ENCODE data around the gene NPEPL1. TPM values are rescaled to one million over a fixed set of nuclear protein-coding genes. Genes with fewer than 3 reads are reported as not detected.

Gene NPEPL1
- total and polyA plus RNA-seq, 2 of the 8 experiments (the other 6 are each of a cell fraction or from before 2014, with no cell fraction given) = 12.4 to 26.8 TPM

DNA sequence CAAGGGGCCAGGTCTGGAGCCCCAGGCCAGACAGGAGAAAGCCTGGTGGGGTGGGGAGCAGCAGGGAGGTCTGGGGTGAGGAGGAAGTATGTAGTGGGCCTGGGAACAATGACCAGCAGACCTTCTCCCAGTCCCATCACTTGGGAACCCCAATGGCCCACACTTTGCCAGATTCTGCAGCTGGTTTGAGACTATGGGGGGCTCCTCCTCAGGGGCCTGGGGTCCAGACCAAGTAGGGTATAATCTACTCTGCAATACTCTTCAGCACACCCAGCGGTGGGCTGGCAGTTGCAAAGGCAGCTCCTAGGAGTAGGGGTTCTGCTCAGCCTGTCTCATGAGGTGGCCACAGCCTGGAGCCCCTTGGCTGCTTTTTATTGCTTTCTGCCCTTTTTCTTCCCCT lies 52.8 kb downstream of the NPEPL1 start:
- H3K23me2 ChIP-seq (ENCODE audit: low read depth, low read length) = peaks cover 8% of the 10 kb centered on the region; the same call in 1 of the 2 replicates
- no peak overlapping the region for H3K9ac ChIP-seq (replicated peaks in 1 of 4; ENCODE audit: extremely low read depth in 1 of 4, low read depth in 3 of 4, low read length in 3 of 4)
- H3K79me1 ChIP-seq (ENCODE audit: low read depth, low read length) = no peaks in the 10 kb centered on the region
- H3K79me2 ChIP-seq (ENCODE audit: control insufficient read depth in 1 of 2, insufficient read depth in 2 of 2, low read length in 2 of 2) = no peaks in the 10 kb centered on the region
- no peak for DNase-seq (ENCODE audit: low read depth in 1 of 2, low spot score in 2 of 2)
- no peak for FAIRE-seq
- H4K20me1 ChIP-seq (replicated peaks in 1 of 2; ENCODE audit: control insufficient read depth in 1 of 2, insufficient read depth in 2 of 2, low read length in 2 of 2) = peaks cover 0 to 2% of the 10 kb centered on the region in 2 experiments
- peak overlapping the region; percentile 26 for H4K91ac ChIP-seq (replicated peaks; ENCODE audit: insufficient read length, low read length)
- H3K4ac ChIP-seq (replicated peaks; ENCODE audit: insufficient read length, low read depth, low read length) = no peak overlapping the region
- no peak overlapping the region for H2BK15ac ChIP-seq (ENCODE audit: low read length)
- WGBS, 2 experiments (ENCODE audit: extremely low coverage in 1 of 2, insufficient coverage in 1 of 2, insufficient read length in 1 of 2, insufficient replicate concordance in 2 of 2, low coverage in 1 of 2, low lambda C conversion rate in 2 of 2, missing lambda C conversion rate in 1 of 2) = 88% methylated on average over 1 of the region's 1 CpG; no CpG with 5 or more reads in 1 of the 2 experiments
- H4K5ac ChIP-seq (ENCODE audit: insufficient read length, low read depth, low read length) = no peak overlapping the region
- H2BK12ac ChIP-seq (ENCODE audit: low read depth, low read length) = no peak overlapping the region
- H3K56ac ChIP-seq (replicated peaks; ENCODE audit: insufficient read length, low read depth, low read length) = no peak overlapping the region
- no peak overlapping the region for H2BK120ac ChIP-seq (replicated peaks; ENCODE audit: low read depth, low read length)
- H3K4me3 ChIP-seq (ENCODE audit: extremely low read depth in 1 of 4, insufficient read depth in 2 of 4, low read depth in 3 of 4, low read length in 4 of 4) = no peak overlapping the region
- no peaks in the 10 kb centered on the region for H3K9me3 ChIP-seq (ENCODE audit: insufficient read depth in 2 of 2, low read depth in 1 of 2, low read length in 1 of 2)
- no peak overlapping the region for H3K23ac ChIP-seq (ENCODE audit: insufficient read length)
- H3K36me3 ChIP-seq (ENCODE audit: control insufficient read depth in 2 of 4, insufficient read depth in 4 of 4, low read length in 3 of 4) = no peaks in the 10 kb centered on the region
- no peak overlapping the region for H3K18ac ChIP-seq (ENCODE audit: extremely low read depth, low read length)
- TF ChIP-seq KDM1A (IDR thresholded peaks at IDR 0.05; ENCODE audit: borderline replicate concordance, low read length) = no peak
- no peak for TF ChIP-seq CBX5 (IDR thresholded peaks at IDR 0.05; ENCODE audit: low read depth, low read length)
- TF ChIP-seq, protein P1, sequence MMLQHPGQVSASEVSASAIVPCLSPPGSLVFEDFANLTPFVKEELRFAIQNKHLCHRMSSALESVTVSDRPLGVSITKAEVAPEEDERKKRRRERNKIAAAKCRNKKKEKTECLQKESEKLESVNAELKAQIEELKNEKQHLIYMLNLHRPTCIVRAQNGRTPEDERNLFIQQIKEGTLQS (IDR thresholded peaks at IDR 0.05; ENCODE audit: insufficient read depth, low read depth, low read length) = no peak
- TF ChIP-seq TCF12 (IDR thresholded peaks at IDR 0.05; ENCODE audit: low read depth, low read length) = no peak
- TF ChIP-seq RAD21 (IDR thresholded peaks at IDR 0.05 in 1 of 2, conservative IDR thresholded peaks at IDR 0.05 in 1 of 2; ENCODE audit: low read depth in 2 of 2, low read length in 2 of 2) = no peak
- TF ChIP-seq SIX5 (IDR thresholded peaks at IDR 0.05; ENCODE audit: low read depth, low read length) = no peak
- TF ChIP-seq EP300 (IDR thresholded peaks at IDR 0.05; ENCODE audit: borderline replicate concordance in 1 of 2, low read depth in 2 of 2, low read length in 2 of 2) = no peak
- TF ChIP-seq CBX8 (IDR thresholded peaks at IDR 0.05; ENCODE audit: borderline replicate concordance, low read depth, low read length) = no peak
- H3K14ac ChIP-seq (ENCODE audit: insufficient read length) = no peak overlapping the region
- H3K4me1 ChIP-seq (replicated peaks in 1 of 4; ENCODE audit: control insufficient read depth in 3 of 4, insufficient read depth in 4 of 4, low read length in 3 of 4) = no peaks in the 10 kb centered on the region; a peak in 2 of 7 replicates
- H3K27me3 ChIP-seq (replicated peaks in 1 of 4; ENCODE audit: control insufficient read depth in 3 of 4, extremely low read depth in 1 of 4, insufficient read depth in 3 of 4, low read length in 3 of 4) = peaks cover 0 to 10% (median 0%) of the 10 kb centered on the region in 4 experiments; a peak in 2 of 7 replicates
- no peak overlapping the region for H2AK5ac ChIP-seq (ENCODE audit: low read depth, low read length)
- ChIA-PET CTCF (ENCODE audit: partially characterized antibody) (no interaction called here), POLR2A (ENCODE audit: partially characterized antibody) (no interaction called here)
- H2AFZ ChIP-seq (ENCODE audit: low read length) = no peak overlapping the region
- no peak overlapping the region for H3K27ac ChIP-seq (ENCODE audit: low read depth, low read length)
- H4K8ac ChIP-seq (ENCODE audit: extremely low read depth, insufficient read depth, low read length) = no peak overlapping the region; the same call in 1 of the 2 replicates
- no peak overlapping the region for H2BK20ac ChIP-seq (ENCODE audit: low read length)
- H2BK5ac ChIP-seq (ENCODE audit: low read depth, low read length) = no peak overlapping the region
- H3K4me2 ChIP-seq (ENCODE audit: insufficient read depth in 1 of 2, low read depth in 2 of 2, low read length in 2 of 2) = no peak overlapping the region

All from H1 (cell line).